Measurements from ENCODE around the gene RADX. TPM values are rescaled to one million over a fixed set of nuclear protein-coding genes. Genes with fewer than 3 reads are reported as not detected.

The RADX gene
- total RNA-seq, 2 experiments from 2014 or later: 30.8 to 35.7 TPM

GRCh38 chrX:106710771-106711170 lies 99.0 kb downstream of the RADX start:
- Histone ChIP-seq H3K4me3 (ENCODE audit: low read depth, low read length, poor library complexity, severe bottlenecking) (no peak overlapping the region), H3K9me3 (ENCODE audit: low read length) (no peaks in the 10 kb centered on the region), H3K36me3 (ENCODE audit: insufficient read depth, low read length) (no peaks in the 10 kb centered on the region), H3K27ac (ENCODE audit: low read depth, low read length, poor library complexity, severe bottlenecking) (no peak overlapping the region), H3K4me1 (ENCODE audit: insufficient read depth, low read length, poor library complexity, severe bottlenecking) (no peaks in the 10 kb centered on the region), H4K20me1 (ENCODE audit: insufficient read depth, low read length) (no peaks in the 10 kb centered on the region), H3K4me2 (ENCODE audit: low read length) (no peak overlapping the region), H3K79me2 (ENCODE audit: insufficient read depth, low read depth, low read length) (no peaks in the 10 kb centered on the region), H2AFZ (ENCODE audit: low read length) (no peak overlapping the region), H3K9me2 (ENCODE audit: insufficient read depth, low read length) (no peaks in the 10 kb centered on the region)
- no peak for TF ChIP-seq CTCF (conservative IDR thresholded peaks at IDR 0.05; ENCODE audit: low read length)
- no peak for TF ChIP-seq EZH2phosphoT487 (IDR thresholded peaks at IDR 0.05; ENCODE audit: borderline replicate concordance, low read depth, low read length)
- DNase-seq (ENCODE audit: low spot score): no peak
- CTCF ChIA-PET (ENCODE audit: unreplicated experiment): no interaction called here
- POLR2A ChIA-PET: interaction anchor here (0.7 kb wide), 2 partner anchors 9 to 1283 kb away, joined by 3 read pairs; no protein-coding TSS in a partner anchor
- no TSS peak for BruUV-seq (replicated peaks)
- intact Hi-C loops (cut with micrococcal nuclease; ENCODE audit: unreplicated experiment): no loop called here

GRCh38 chrX:106711375-106711774 lies 99.6 kb downstream of the RADX start:
- no TSS peak for BruUV-seq (replicated peaks)
- Histone ChIP-seq H4K20me1 (ENCODE audit: insufficient read depth, low read length) (no peaks in the 10 kb centered on the region), H3K79me2 (ENCODE audit: insufficient read depth, low read depth, low read length) (no peaks in the 10 kb centered on the region), H3K4me2 (ENCODE audit: low read length) (no peak overlapping the region), H2AFZ (ENCODE audit: low read length) (no peak overlapping the region), H3K9me3 (ENCODE audit: low read length) (no peaks in the 10 kb centered on the region), H3K4me1 (ENCODE audit: insufficient read depth, low read length, poor library complexity, severe bottlenecking) (no peaks in the 10 kb centered on the region), H3K36me3 (ENCODE audit: insufficient read depth, low read length) (no peaks in the 10 kb centered on the region), H3K4me3 (ENCODE audit: low read depth, low read length, poor library complexity, severe bottlenecking) (no peak overlapping the region), H3K27ac (ENCODE audit: low read depth, low read length, poor library complexity, severe bottlenecking) (no peak overlapping the region), H3K9me2 (ENCODE audit: insufficient read depth, low read length) (no peaks in the 10 kb centered on the region)
- intact Hi-C loops (cut with micrococcal nuclease; ENCODE audit: unreplicated experiment): no loop called here
- TF ChIP-seq CTCF (conservative IDR thresholded peaks at IDR 0.05; ENCODE audit: low read length) (no peak), EZH2phosphoT487 (IDR thresholded peaks at IDR 0.05; ENCODE audit: borderline replicate concordance, low read depth, low read length) (no peak)
- POLR2A ChIA-PET: interaction anchor here (0.7 kb wide), 1 partner anchor 1283 kb away, joined by 3 read pairs; no protein-coding TSS in a partner anchor
- no peak for DNase-seq (ENCODE audit: low spot score)
- CTCF ChIA-PET (ENCODE audit: unreplicated experiment): no interaction called here

GRCh38 chrX:106716004-106716403 lies 104.2 kb downstream of the RADX start:
- Histone ChIP-seq H3K4me1 (ENCODE audit: insufficient read depth, low read length, poor library complexity, severe bottlenecking) (no peaks in the 10 kb centered on the region), H4K20me1 (ENCODE audit: insufficient read depth, low read length) (no peaks in the 10 kb centered on the region), H3K36me3 (ENCODE audit: insufficient read depth, low read length) (no peaks in the 10 kb centered on the region), H3K4me3 (ENCODE audit: low read depth, low read length, poor library complexity, severe bottlenecking) (no peak overlapping the region), H3K9me2 (ENCODE audit: insufficient read depth, low read length) (no peaks in the 10 kb centered on the region), H3K27ac (ENCODE audit: low read depth, low read length, poor library complexity, severe bottlenecking) (no peak overlapping the region), H2AFZ (ENCODE audit: low read length) (no peak overlapping the region), H3K79me2 (ENCODE audit: insufficient read depth, low read depth, low read length) (no peaks in the 10 kb centered on the region), H3K4me2 (ENCODE audit: low read length) (no peak overlapping the region), H3K9me3 (ENCODE audit: low read length) (no peaks in the 10 kb centered on the region)
- CTCF ChIA-PET (ENCODE audit: unreplicated experiment): no interaction called here
- DNase-seq (ENCODE audit: low spot score): no peak
- BruUV-seq (replicated peaks): no TSS peak
- TF ChIP-seq CTCF (conservative IDR thresholded peaks at IDR 0.05; ENCODE audit: low read length) (no peak), EZH2phosphoT487 (IDR thresholded peaks at IDR 0.05; ENCODE audit: borderline replicate concordance, low read depth, low read length) (no peak)
- intact Hi-C loops (cut with micrococcal nuclease; ENCODE audit: unreplicated experiment): no loop called here
- POLR2A ChIA-PET: no interaction called here

Data from OCI-LY7 (cell line).